NCI-H1092 treated with DMSO at 0.1 percent for 48 hours (cell line): ENCODE data around the gene ZFP90.

Experiments used
- DNase-seq: peaks from one replicate; lab custom pipeline; 2025; lab: John Stamatoyannopoulos, UW

The ZFP90 gene

GRCh38 chr16:68590201-68590994 lies 51.3 kb downstream of the ZFP90 start:
- DNase-seq = peak; percentile 53

GRCh38 chr16:68592466-68593337 lies 53.6 kb downstream of the ZFP90 start:
- peak; percentile 9 for DNase-seq

- no peak for DNase-seq
Observed at GRCh38 chr16:68596266-68596665, 57.2 kb downstream of the ZFP90 start.

- DNase-seq = no peak
Observed at GRCh38 chr16:68599586-68599985, 60.5 kb downstream of the ZFP90 start.

GRCh38 chr16:68605746-68606145 lies 66.7 kb downstream of the ZFP90 start:
- DNase-seq = no peak

- DNase-seq = no peak
Observed at GRCh38 chr16:68607443-68607842, 68.4 kb downstream of the ZFP90 start.

- DNase-seq = no peak
Observed at GRCh38 chr16:68608330-68608729, 69.2 kb downstream of the ZFP90 start.

GRCh38 chr16:68612996-68613395 lies 73.9 kb downstream of the ZFP90 start:
- no peak for DNase-seq

- DNase-seq = no peak
Observed at GRCh38 chr16:68617734-68618133, 78.6 kb downstream of the ZFP90 start.
